Neuronal stem cell (in vitro differentiated cells): ENCODE data around the gene KRR1.

ENCODE experiments used
- DNase-seq: peaks from one replicate; pipeline ENCODE4 v3.0.0-alpha.2; 2013; ENCODE audit warnings: low spot score
- H2AFZ ChIP-seq: one replicate; pipeline ENCODE4 v1.6.1; 2013; ENCODE audit warnings: mild to moderate bottlenecking, low read length, inconsistent platforms
- H2AK5ac ChIP-seq: 2 replicates; pipeline ENCODE4 v1.6.1; 2013; ENCODE audit warnings: low read depth, mild to moderate bottlenecking, inconsistent platforms, low read length, moderate library complexity, mixed read lengths
- H2BK120ac ChIP-seq: 2 replicates; pipeline ENCODE4 v1.6.1; 2013; ENCODE audit warnings: low read depth, mild to moderate bottlenecking, inconsistent platforms, low read length, moderate library complexity, mixed read lengths
- H2BK12ac ChIP-seq: one replicate; pipeline ENCODE4 v1.6.1; 2013; ENCODE audit warnings: low read length, inconsistent platforms
- H2BK15ac ChIP-seq: 2 replicates; pipeline ENCODE4 v1.6.1; 2013; ENCODE audit warnings: mild to moderate bottlenecking, low read length, inconsistent platforms, mixed read lengths
- H2BK5ac ChIP-seq: one replicate; pipeline ENCODE4 v1.6.1; 2013; ENCODE audit warnings: inconsistent platforms, mild to moderate bottlenecking, low read length, moderate library complexity
- H3K14ac ChIP-seq: one replicate; pipeline ENCODE4 v1.6.1; 2013; ENCODE audit warnings: low read length, inconsistent platforms
- H3K18ac ChIP-seq: 2 replicates; pipeline ENCODE4 v1.6.1; 2013; ENCODE audit warnings: low read length, inconsistent platforms
- H3K23ac ChIP-seq: 2 replicates; pipeline ENCODE4 v1.6.1; 2013; ENCODE audit warnings: low read depth, mild to moderate bottlenecking, mixed read lengths, low read length, inconsistent platforms; ENCODE audit not compliant: poor library complexity
- H3K27ac ChIP-seq: replicated peaks from 3 replicates; pipeline ENCODE4 v1.5.1; 2013; ENCODE audit warnings: low read length, inconsistent platforms
- H3K27me3 ChIP-seq, 3 experiments: 2 replicates each; pipeline ENCODE4 v1.6.1; 2013; ENCODE audit warnings: low read length in 3 of 3, mild to moderate bottlenecking in 2 of 3, inconsistent platforms in 1 of 3, low read depth in 1 of 3, mixed read lengths in 1 of 3, moderate library complexity in 1 of 3; ENCODE audit not compliant: control insufficient read depth in 3 of 3, insufficient read depth in 3 of 3
- H3K36me3 ChIP-seq, 2 donors: replicated peaks in 1 of 2; 2 replicates each; pipeline ENCODE4 v1.6.1; 2013; ENCODE audit warnings: low read length in 2 of 2; ENCODE audit not compliant: control insufficient read depth in 2 of 2, insufficient read depth in 2 of 2
- H3K4ac ChIP-seq: 2 replicates; pipeline ENCODE4 v1.6.1; 2013; ENCODE audit warnings: inconsistent platforms, mild to moderate bottlenecking, low read length, moderate library complexity
- H3K4me1 ChIP-seq, 2 donors: 1 replicate in 1 of 2; 2 replicates in 1 of 2; pipeline ENCODE4 v1.6.1; 2013; ENCODE audit warnings: low read length in 2 of 2, low read depth in 1 of 2; ENCODE audit not compliant: control insufficient read depth in 2 of 2, insufficient read depth in 1 of 2
- H3K4me2 ChIP-seq: one replicate; pipeline ENCODE4 v1.6.1; 2013; ENCODE audit warnings: mild to moderate bottlenecking, low read length, inconsistent platforms; ENCODE audit not compliant: insufficient read depth, poor library complexity, severe bottlenecking
- H3K4me3 ChIP-seq, 2 donors: 2 replicates each; pipeline ENCODE4 v1.5.1; 2013; ENCODE audit warnings: low read length in 2 of 2, mild to moderate bottlenecking in 2 of 2, inconsistent platforms in 1 of 2, moderate library complexity in 1 of 2
- H3K79me1 ChIP-seq: one replicate; pipeline ENCODE4 v1.6.1; 2013; ENCODE audit warnings: low read depth, mild to moderate bottlenecking, inconsistent platforms, low read length, moderate library complexity
- H3K9ac ChIP-seq: one replicate; pipeline ENCODE4 v1.6.1; 2013; ENCODE audit warnings: mild to moderate bottlenecking, low read depth, low read length, inconsistent platforms; ENCODE audit not compliant: poor library complexity
- H3K9me3 ChIP-seq, 2 donors: replicated peaks in 1 of 2; 2 replicates each; pipeline versions ENCODE3 to v1.6.1; 2013; ENCODE audit warnings: low read length in 2 of 2, mild to moderate bottlenecking in 2 of 2, inconsistent platforms in 1 of 2, low read depth in 1 of 2, mixed read lengths in 1 of 2, moderate library complexity in 1 of 2; ENCODE audit not compliant: control insufficient read depth in 2 of 2, insufficient read depth in 1 of 2
- H4K8ac ChIP-seq: one replicate; pipeline ENCODE4 v1.6.1; 2013; ENCODE audit warnings: low read depth, mild to moderate bottlenecking, inconsistent platforms, low read length, moderate library complexity
- H4K91ac ChIP-seq: one replicate; pipeline ENCODE4 v1.6.1; 2013; ENCODE audit warnings: low read length, low read depth, mild to moderate bottlenecking, inconsistent platforms; ENCODE audit not compliant: poor library complexity
- WGBS, 2 donors: extraction: QIAGEN DNeasy Blood & Tissue Kit; methylation state at CpG; one replicate each; pipeline ENCODE4 v1.1.7; 2013; ENCODE audit warnings: missing lambda C conversion rate in 2 of 2, mixed read lengths in 1 of 2; ENCODE audit not compliant: insufficient read length in 2 of 2, insufficient replicate concordance in 1 of 2; ENCODE audit errors: extremely low coverage in 2 of 2; 5-methylcytosine and 5-hydroxymethylcytosine counted together

KRR1 gene

GRCh38 chr12:75543529-75543928, 32.1 kb upstream of the KRR1 start:
- H3K18ac ChIP-seq: no peak overlapping the region

GRCh38 chr12:75542942-75543341, 31.5 kb upstream of the KRR1 start:
- Histone ChIP-seq H2BK12ac (no peak overlapping the region), H2BK15ac (no peak overlapping the region), H4K8ac (no peak overlapping the region), H2AFZ (no peak overlapping the region), H3K9me3 (no peaks in the 10 kb centered on the region), H3K23ac (no peak overlapping the region), H2BK120ac (no peak overlapping the region), H3K4ac (no peak overlapping the region), H3K4me1 (no peaks in the 10 kb centered on the region), H3K4me2 (no peak overlapping the region), H3K27ac (no peak overlapping the region), H3K4me3 (no peak overlapping the region), H3K27me3 (no peaks in the 10 kb centered on the region), H2BK5ac (no peak overlapping the region), H3K79me1 (no peaks in the 10 kb centered on the region), H3K9ac (no peak overlapping the region), H3K14ac (no peak overlapping the region), H4K91ac (no peak overlapping the region), H3K18ac (no peak overlapping the region), H2AK5ac (no peak overlapping the region), H3K36me3 (no peaks in the 10 kb centered on the region)
- no CpG with 5 or more reads among the region's 1 CpG for WGBS, 2 donors
- no peak for DNase-seq

More at GRCh38 chr12:75543529-75543928, 32.1 kb upstream of the KRR1 start:
- Histone ChIP-seq H3K27ac (no peak overlapping the region), H3K36me3 (no peaks in the 10 kb centered on the region), H3K27me3 (no peaks in the 10 kb centered on the region), H2AFZ (no peak overlapping the region), H3K4ac (no peak overlapping the region), H2BK120ac (no peak overlapping the region), H3K4me3 (no peak overlapping the region), H4K8ac (no peak overlapping the region), H2AK5ac (no peak overlapping the region), H3K79me1 (no peaks in the 10 kb centered on the region), H4K91ac (no peak overlapping the region), H3K9me3 (no peaks in the 10 kb centered on the region), H3K23ac (no peak overlapping the region), H3K4me2 (no peak overlapping the region), H2BK5ac (no peak overlapping the region), H3K4me1 (no peaks in the 10 kb centered on the region), H2BK12ac (no peak overlapping the region), H3K14ac (no peak overlapping the region), H2BK15ac (no peak overlapping the region), H3K9ac (no peak overlapping the region)
- no peak for DNase-seq
- no CpG with 5 or more reads among the region's 1 CpG for WGBS, 2 donors

- Histone ChIP-seq H2BK12ac (no peak overlapping the region), H2BK120ac (no peak overlapping the region), H2BK15ac (no peak overlapping the region), H3K4ac (no peak overlapping the region), H2AK5ac (no peak overlapping the region), H2BK5ac (no peak overlapping the region), H3K4me2 (no peak overlapping the region), H3K4me1 (no peaks in the 10 kb centered on the region), H3K14ac (no peak overlapping the region), H3K4me3 (no peak overlapping the region), H4K8ac (no peak overlapping the region), H3K18ac (no peak overlapping the region), H3K27ac (no peak overlapping the region), H3K79me1 (no peaks in the 10 kb centered on the region), H4K91ac (no peak overlapping the region), H3K9ac (no peak overlapping the region), H3K27me3 (no peaks in the 10 kb centered on the region), H3K23ac (no peak overlapping the region), H3K9me3 (no peaks in the 10 kb centered on the region), H3K36me3 (no peaks in the 10 kb centered on the region), H2AFZ (no peak overlapping the region)
- no peak for DNase-seq
- no CpG with 5 or more reads among the region's 2 CpGs for WGBS, 2 donors
These were observed 28.5 kb upstream of the KRR1 start for GRCh38 chr12:75539889-75540288.

GRCh38 chr12:75533239-75533638, 21.8 kb upstream of the KRR1 start:
- H3K23ac ChIP-seq: no peak overlapping the region
- no peak overlapping the region for H3K27ac ChIP-seq
- H3K79me1 ChIP-seq: no peaks in the 10 kb centered on the region
- no peaks in the 10 kb centered on the region for H3K36me3 ChIP-seq
- no peak overlapping the region for H2AK5ac ChIP-seq
- H3K27me3 ChIP-seq: no peaks in the 10 kb centered on the region
- H2BK5ac ChIP-seq: no peak overlapping the region
- H3K9me3 ChIP-seq: no peaks in the 10 kb centered on the region
- no peak overlapping the region for H3K4me3 ChIP-seq
- no peak overlapping the region for H4K8ac ChIP-seq
- H4K91ac ChIP-seq: no peak overlapping the region
- H2AFZ ChIP-seq: no peak overlapping the region
- H3K14ac ChIP-seq: no peak overlapping the region
- H2BK12ac ChIP-seq: no peak overlapping the region
- no peak overlapping the region for H2BK15ac ChIP-seq
- H2BK120ac ChIP-seq: no peak overlapping the region
- H3K18ac ChIP-seq: no peak overlapping the region
- H3K4ac ChIP-seq: no peak overlapping the region
- no CpG with 5 or more reads among the region's 2 CpGs for WGBS, 2 donors
- no peak for DNase-seq
- H3K4me1 ChIP-seq: no peaks in the 10 kb centered on the region
- no peak overlapping the region for H3K4me2 ChIP-seq
- H3K9ac ChIP-seq: no peak overlapping the region
